Posterior vena cava (tissue), 2 donors: ENCODE measurements around the gene PPY. TPM values are rescaled to one million over a fixed set of nuclear protein-coding genes. Genes with fewer than 3 reads are reported as not detected.
"Not testable (repeated sequence)": the region's sequence is repeated elsewhere in the genome, so short reads cannot be mapped to it uniquely, and the experiment has no call there.

Experiments used
- DNase-seq: peaks from one replicate; pipeline ENCODE4 v3.0.0-alpha.2; 2020; ENCODE audit warnings: low spot score
- intact Hi-C, 2 donors: fragments of 100-400 bp; cut with DNase I; formaldehyde crosslinking; loops; one replicate each; pipeline versions ENCODE4 v1.14.1 to v1.14.2; 2022 to 2023
- total RNA-seq, 2 donors: library from RNA; stranded (reverse); fragmentation: NEBNext Ultra II Directional; extraction: Animal tissue kit (Norgen Biotek cat#: 25700); gene quantifications; one replicate each; pipeline ENCODE4 v1.2.1, GENCODE V29; 2021
- donor health status: DM: yes; HTN: yes; CAD: no.
- donor health status: DM: yes; HTN: yes; CAD: no.

The PPY gene
- total RNA-seq, 2 donors from 2014 or later: not detected

DNA sequence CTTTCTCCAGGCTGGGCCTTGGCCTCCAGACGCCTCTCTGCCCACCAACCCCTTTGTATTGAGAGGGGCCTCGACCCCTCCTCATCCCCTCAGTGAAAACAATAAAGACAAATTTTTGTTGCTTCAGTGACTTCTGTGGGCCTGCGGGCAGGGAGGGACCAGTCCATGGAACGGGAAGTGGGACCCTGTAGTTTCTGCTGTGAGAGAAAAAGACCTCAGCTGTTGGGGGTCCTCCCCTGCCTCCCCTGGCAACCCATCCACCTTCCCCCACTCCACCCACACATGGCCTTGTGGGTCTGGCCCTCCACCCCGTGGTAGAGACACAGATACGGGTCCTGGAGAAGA lies 3.5 kb downstream of the PPY start:
- intact Hi-C loops: no loop called here
- DNase-seq: no peak

DNA sequence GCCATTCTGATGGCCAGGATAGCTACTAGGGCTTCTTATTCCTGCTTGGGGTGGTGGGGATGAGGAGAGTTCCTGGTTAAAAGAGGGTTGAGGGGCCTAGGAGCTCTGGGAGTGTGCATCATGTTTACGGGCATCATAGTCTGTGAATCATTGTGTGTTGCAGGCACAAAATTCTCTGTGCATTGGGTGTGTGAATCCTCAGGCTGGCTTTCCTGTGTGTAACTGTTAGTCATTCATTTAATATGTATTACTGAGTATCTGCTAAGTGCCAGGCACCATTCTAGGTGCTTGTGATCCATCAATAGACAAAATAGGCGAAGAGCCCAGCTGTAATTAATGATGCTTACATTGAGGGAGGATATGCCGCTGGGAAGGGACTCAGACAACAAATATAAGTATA lies 5.8 kb downstream of the PPY start:
- intact Hi-C loops: no loop called here
- no peak for DNase-seq

GRCh38 chr17:43935926-43936261 lies 6.4 kb downstream of the PPY start:
- DNase-seq: no peak
- intact Hi-C loops: no loop called here

DNA sequence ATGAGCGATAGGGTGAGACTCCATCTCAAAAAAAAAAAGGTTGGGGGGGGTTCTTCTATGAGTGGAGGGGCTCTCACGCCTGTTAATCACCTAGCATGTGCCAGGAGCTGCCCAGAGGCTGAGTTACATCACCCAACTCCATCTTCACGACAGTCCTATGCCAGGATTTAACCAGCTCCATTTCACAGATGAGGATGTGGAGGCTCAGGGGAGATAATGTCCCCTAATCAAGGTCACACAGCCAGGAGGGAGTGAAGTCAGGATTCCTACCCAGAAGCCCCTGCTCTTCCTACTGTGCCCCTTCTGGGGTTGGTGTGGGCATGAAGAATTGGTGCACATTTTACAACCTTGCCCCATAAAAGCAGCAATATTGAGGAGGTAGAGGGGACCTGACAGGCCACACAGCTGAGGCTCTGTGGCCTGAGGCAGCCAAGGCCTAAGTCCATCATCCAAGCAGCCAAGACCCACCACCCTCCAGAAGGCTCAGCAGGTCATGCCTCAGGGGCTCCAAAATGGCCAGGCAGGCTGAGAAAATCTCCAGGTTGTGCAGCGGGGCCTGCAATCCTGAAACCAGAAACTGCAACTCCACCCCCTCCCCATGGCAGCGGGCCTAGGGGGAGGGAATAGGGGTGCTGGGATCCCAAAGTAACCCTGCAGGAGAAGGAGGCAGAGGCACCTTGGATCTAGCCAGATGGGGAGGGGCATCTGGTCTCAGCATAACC lies 6.9 kb downstream of the PPY start:
- DNase-seq: no peak
- intact Hi-C loops: no loop called here

GRCh38 chr17:43932923-43933322 lies 9.4 kb downstream of the PPY start:
- intact Hi-C loops: no loop called here
- DNase-seq: no peak

GRCh38 chr17:43932357-43932756 lies 9.9 kb downstream of the PPY start:
- intact Hi-C loops: no loop called here

GRCh38 chr17:43931062-43931571 lies 11.2 kb downstream of the PPY start:
- intact Hi-C loops: no loop called here
- DNase-seq: no peak

More at GRCh38 chr17:43932357-43932756, 9.9 kb downstream of the PPY start:
- DNase-seq: no peak

- intact Hi-C loops: no loop called here
- no peak for DNase-seq
Observed at GRCh38 chr17:43928609-43929008, 13.7 kb downstream of the PPY start.

DNA sequence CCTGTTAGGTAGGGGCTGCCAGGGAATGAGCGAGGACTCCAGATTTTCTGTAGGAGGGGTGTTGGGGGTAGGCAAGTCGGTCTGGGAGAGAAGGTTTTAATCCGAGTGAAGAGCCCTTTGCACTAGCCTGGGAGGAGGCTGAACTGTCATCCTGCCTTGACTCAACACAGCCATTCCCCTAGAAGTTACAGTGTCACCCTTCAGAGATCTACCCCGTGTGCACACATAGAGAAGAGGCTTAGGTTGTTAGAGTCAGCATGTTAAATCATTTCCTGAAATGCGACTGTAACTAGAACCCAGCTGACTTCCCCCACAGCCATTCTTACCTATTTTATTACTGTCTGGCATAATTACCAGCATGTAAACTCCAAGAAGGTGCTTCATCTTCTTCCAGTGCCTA lies 14.3 kb downstream of the PPY start:
- intact Hi-C loops, DNase-seq: not testable (repeated sequence)

DNA sequence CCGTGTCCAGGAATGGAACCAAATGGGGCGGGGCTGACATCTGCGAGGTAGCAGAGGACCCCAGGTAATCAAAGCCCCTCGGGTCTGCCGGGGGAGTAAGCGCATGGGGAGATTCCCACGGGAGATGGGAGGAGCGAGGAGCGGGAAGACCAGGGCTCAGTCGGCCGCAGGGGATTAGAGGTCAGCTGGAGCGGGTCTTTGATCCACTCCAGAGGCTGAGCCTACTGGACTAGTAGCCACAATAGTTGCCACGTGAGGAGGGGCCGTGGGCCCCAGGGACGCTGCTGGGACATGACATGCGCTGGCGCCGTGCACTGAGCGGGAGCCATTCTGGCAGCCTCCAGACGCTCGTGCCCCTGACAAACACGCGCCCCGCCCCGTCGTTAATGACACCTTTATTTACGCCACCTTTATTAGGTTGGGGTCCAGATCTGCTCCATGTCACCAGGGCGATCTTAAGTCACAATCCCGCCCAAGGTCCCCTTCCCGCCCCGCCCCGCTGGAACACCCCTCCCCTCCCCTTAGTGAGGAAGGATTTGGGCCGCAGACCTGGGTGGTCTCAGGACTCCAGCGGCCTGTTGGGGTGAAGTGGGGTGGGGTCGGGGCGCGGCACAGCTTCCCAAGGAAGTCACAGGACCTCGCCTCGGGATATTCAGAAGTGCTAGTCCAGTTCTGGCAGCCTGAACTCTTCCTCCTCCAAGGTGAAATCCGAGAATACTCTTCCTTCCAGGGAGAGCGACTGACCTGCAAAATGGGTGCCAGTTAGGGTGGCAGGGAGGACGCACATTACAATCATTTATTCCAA lies 15.0 kb downstream of the PPY start:
- no peak for DNase-seq

GRCh38 chr17:43924558-43924957 lies 17.7 kb downstream of the PPY start:
- intact Hi-C loops: no loop called here
- DNase-seq: no peak

More for the DNA sequence above, 15.0 kb downstream of the PPY start:
- intact Hi-C loops: no loop called here

DNA sequence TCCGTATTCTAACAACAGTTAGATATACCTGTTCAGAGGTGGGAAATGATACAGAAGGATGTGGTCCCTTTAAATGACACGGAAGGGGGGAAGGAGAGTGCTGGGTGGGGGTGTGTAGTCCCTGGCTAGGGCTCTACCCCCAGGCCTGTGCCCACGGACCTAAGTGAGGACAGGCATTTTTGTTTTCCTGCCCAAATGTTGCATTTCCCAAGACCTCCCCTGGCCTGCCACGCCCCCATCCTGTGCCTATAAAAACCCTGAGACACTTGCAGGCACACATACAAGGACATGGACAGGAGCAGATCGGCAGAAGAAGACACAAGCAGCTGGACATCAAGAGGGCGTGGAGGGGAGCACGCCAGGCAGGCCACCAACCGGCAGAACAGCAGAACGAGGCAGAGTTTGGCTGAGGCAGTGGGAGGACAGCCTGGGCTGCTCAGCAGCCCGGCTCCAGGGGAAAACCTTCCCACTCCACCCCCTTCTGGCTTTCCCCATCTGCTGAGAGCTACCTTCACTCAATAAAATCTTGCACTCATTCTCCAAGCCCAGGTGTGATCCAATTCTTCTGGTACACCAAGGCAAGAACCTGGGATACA lies 21.7 kb downstream of the PPY start:
- intact Hi-C loops: loop anchor here in 1 of 2 donors (1.0 kb wide), 1 partner anchor 21 kb away; no protein-coding TSS in a partner anchor

GRCh38 chr17:43918026-43918389 lies 24.3 kb downstream of the PPY start:
- DNase-seq: no peak
- intact Hi-C loops: no loop called here

More for the DNA sequence above, 21.7 kb downstream of the PPY start:
- DNase-seq: no peak

- intact Hi-C loops: no loop called here
- no peak for DNase-seq
Observed at GRCh38 chr17:43917348-43918025, 24.8 kb downstream of the PPY start.

- intact Hi-C loops: no loop called here
- DNase-seq: no peak
Observed at GRCh38 chr17:43917016-43917347, 25.3 kb downstream of the PPY start.

DNA sequence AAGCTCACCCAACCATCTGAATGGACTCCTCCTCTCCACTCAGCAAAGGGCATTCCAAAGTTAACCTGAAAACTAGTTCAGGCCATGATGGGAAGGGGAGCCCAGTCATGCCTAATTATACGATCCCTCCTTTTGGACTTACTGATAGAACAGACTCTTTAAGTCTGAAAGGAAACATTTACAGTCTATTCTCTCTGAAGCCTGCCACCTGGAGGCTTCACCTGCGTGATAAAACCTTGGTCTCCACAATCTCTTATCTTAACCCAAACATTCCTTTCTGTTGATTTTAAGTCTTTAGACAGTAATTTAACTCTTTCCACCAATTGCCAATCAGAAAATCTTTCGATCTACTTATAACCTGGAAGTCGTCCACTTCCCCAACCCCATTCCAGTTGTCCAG lies 25.9 kb downstream of the PPY start:
- DNase-seq: no peak
- intact Hi-C loops: no loop called here

DNA sequence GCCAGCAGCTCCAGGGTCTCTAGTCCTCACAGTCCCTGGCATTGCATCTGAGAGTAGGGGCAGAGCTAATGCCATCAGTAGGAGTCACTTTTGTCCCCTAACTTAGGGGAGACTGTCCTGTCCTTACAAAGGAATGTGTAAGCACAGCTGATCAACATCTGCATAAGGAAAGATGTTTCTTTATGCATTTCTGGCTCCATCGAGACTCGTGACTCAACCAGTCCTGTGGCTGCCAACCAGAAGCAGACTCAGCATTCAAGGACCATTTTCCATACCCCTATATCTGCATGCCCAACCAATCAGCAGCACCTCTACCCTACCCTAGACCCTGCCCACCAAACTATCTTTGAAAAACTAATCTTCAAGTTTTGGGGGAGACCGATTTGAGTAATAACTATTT lies 26.7 kb downstream of the PPY start:
- DNase-seq: no peak
- intact Hi-C loops: no loop called here

DNA sequence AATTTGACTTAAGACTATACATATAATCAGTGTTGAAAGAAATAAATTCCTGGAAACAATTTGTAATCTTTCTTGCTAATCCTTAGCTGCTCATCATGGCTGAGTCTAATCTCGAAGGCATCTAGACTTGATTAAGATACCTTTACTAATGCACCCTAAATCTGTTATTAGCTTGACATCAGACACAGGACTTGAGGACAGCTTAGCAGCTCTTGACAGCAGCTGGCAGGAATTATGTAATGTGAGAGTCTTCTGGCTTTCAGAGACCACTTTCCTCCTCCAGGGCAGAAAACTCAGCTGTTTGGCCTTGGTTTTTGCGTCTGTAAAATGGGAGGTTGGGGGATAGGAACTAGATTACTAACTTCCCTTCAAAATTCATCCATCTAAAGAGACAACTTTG lies 27.8 kb downstream of the PPY start:
- no peak for DNase-seq
- intact Hi-C loops: no loop called here

- intact Hi-C loops: no loop called here
- no peak for DNase-seq
Observed at GRCh38 chr17:43913584-43913983, 28.7 kb downstream of the PPY start.
